Endothelial cell of umbilical vein (primary cell): ENCODE results near the gene PRPS1. TPM values are rescaled to one million over a fixed set of nuclear protein-coding genes. Genes with fewer than 3 reads are reported as not detected.
A peak's percentile ranks its signal among the peaks of the same experiment; 100 is the strongest.

Experiments
- BruUV-seq: library from RNA; stranded (reverse); fragments of 400-500 nt; replicated peaks from 2 replicates; lab custom pipeline; 2021; lab: Mats Ljungman, UMichigan
- CTCF ChIA-PET: fragments of 300-600, 350-600 bp; sonication (Branson Sonifier 250); formaldehyde crosslinking; loops from one replicate; lab custom pipeline; 2021; ENCODE audit warnings: antibody characterized with exemption, inconsistent platforms; lab: Charles Lee
- POLR2A ChIA-PET: fragments of 300-600, 350-600 bp; sonication (Branson Sonifier 250); formaldehyde crosslinking; loops from one replicate; lab custom pipeline; 2021; ENCODE audit warnings: antibody characterized with exemption, inconsistent platforms; lab: Charles Lee
- DNase-seq: peaks from one replicate; pipeline ENCODE4 v3.0.0-alpha.2; 2011; ENCODE audit warnings: low read depth, low spot score
- FAIRE-seq: peaks from 2 replicates; lab custom pipeline; 2011; peaks lifted over from hg19 to GRCh38; lab: Jason Lieb, UNC
- H2AFZ ChIP-seq: 2 replicates; pipeline ENCODE4 v1.6.0; 2012; ENCODE audit warnings: low read depth, low read length, control low read depth, inconsistent platforms
- H3K27ac ChIP-seq: 2 replicates; pipeline ENCODE4 v1.5.1; 2011; ENCODE audit warnings: low read depth, mild to moderate bottlenecking, control low read depth, low read length, moderate library complexity; ENCODE audit not compliant: insufficient read depth
- H3K27me3 ChIP-seq, 2 experiments: 2 replicates each; pipeline versions ENCODE4 v1.6.0 to v1.6.1; 2011; ENCODE audit warnings: low read length in 2 of 2, mixed read lengths in 1 of 2; ENCODE audit not compliant: control insufficient read depth in 2 of 2, insufficient read depth in 2 of 2
- H3K36me3 ChIP-seq, 2 experiments: 2 replicates in 1 of 2; 3 replicates in 1 of 2; pipeline ENCODE4 v1.5.1; 2011; ENCODE audit warnings: low read length in 2 of 2, mild to moderate bottlenecking in 1 of 2, moderate library complexity in 1 of 2; ENCODE audit not compliant: control insufficient read depth in 2 of 2, insufficient read depth in 2 of 2; ENCODE audit errors: extremely low read depth in 1 of 2
- H3K4me1 ChIP-seq: 3 replicates; pipeline ENCODE4 v1.5.1; 2011; ENCODE audit warnings: mild to moderate bottlenecking, low read length; ENCODE audit not compliant: control insufficient read depth, insufficient read depth; ENCODE audit errors: extremely low read depth
- H3K4me2 ChIP-seq: 2 replicates; pipeline ENCODE4 v1.6.1; 2011; ENCODE audit warnings: low read length, control low read depth, mixed read lengths; ENCODE audit not compliant: insufficient read depth
- H3K4me3 ChIP-seq, 3 experiments: fragments of 200-600 bp in 1 of 3; sonication (generic), shearing (Covaris generic) in 1 of 3; replicated peaks in 1 of 3; 2 replicates each; pipeline ENCODE4 v1.5.1; 2011 to 2016; ENCODE audit warnings: control low read depth in 3 of 3, low read length in 3 of 3, mild to moderate bottlenecking in 2 of 3, inconsistent platforms in 1 of 3, low read depth in 1 of 3, moderate library complexity in 1 of 3; ENCODE audit not compliant: insufficient read depth in 1 of 3
- H3K79me2 ChIP-seq: 2 replicates; pipeline ENCODE4 v1.6.0; 2012; ENCODE audit warnings: low read length, inconsistent platforms; ENCODE audit not compliant: control insufficient read depth, insufficient read depth
- H3K9ac ChIP-seq: replicated peaks from 2 replicates; pipeline ENCODE3; 2011; ENCODE audit warnings: low read length, control low read depth; ENCODE audit not compliant: insufficient read depth; ENCODE audit errors: extremely low read depth
- H3K9me1 ChIP-seq: replicated peaks from 3 replicates; pipeline ENCODE4 v1.6.0; 2011; ENCODE audit warnings: mild to moderate bottlenecking, low read length; ENCODE audit not compliant: control insufficient read depth, insufficient read depth; ENCODE audit errors: extremely low read depth
- H3K9me3 ChIP-seq: replicated peaks from 2 replicates; pipeline ENCODE4 v1.5.1; 2012; ENCODE audit warnings: low read length, inconsistent platforms; ENCODE audit not compliant: control insufficient read depth, insufficient read depth
- H4K20me1 ChIP-seq: replicated peaks from 2 replicates; pipeline ENCODE3; 2011; ENCODE audit warnings: mild to moderate bottlenecking, low read length; ENCODE audit not compliant: control insufficient read depth, insufficient read depth; ENCODE audit errors: extremely low read depth
- CTCF ChIP-seq, 2 donors: IDR thresholded peaks; 1 replicate in 1 of 2; 2 replicates in 1 of 2; pipeline ENCODE4 v1.5.1; 2011; ENCODE audit warnings: low read length in 2 of 2, mild to moderate bottlenecking in 2 of 2, moderate library complexity in 2 of 2, control low read depth in 1 of 2, inconsistent platforms in 1 of 2, low read depth in 1 of 2; ENCODE audit not compliant: insufficient read depth in 1 of 2; ENCODE audit errors: extremely low read depth in 1 of 2
- EZH2 ChIP-seq: IDR thresholded peaks from 2 replicates; pipeline ENCODE4 v1.6.1; 2012; ENCODE audit warnings: borderline replicate concordance, low read depth, mild to moderate bottlenecking, moderate library complexity, low read length, inconsistent platforms; ENCODE audit not compliant: severe bottlenecking
- FOS ChIP-seq: IDR thresholded peaks from 2 replicates; pipeline ENCODE4 v1.6.1; 2011; ENCODE audit warnings: mild to moderate bottlenecking, low read length, moderate library complexity, borderline replicate concordance; ENCODE audit not compliant: insufficient read depth
- GATA2 ChIP-seq: IDR thresholded peaks from 2 replicates; pipeline ENCODE4 v1.7.0; 2011; ENCODE audit warnings: low read depth, mild to moderate bottlenecking, moderate library complexity, mixed read lengths, low read length; ENCODE audit not compliant: insufficient read length, insufficient read depth
- JUN ChIP-seq: IDR thresholded peaks from 2 replicates; pipeline ENCODE4 v1.6.1; 2011; ENCODE audit warnings: borderline replicate concordance, low read depth; ENCODE audit not compliant: insufficient read length, insufficient read depth
- MAX ChIP-seq: IDR thresholded peaks from 2 replicates; pipeline ENCODE4 v1.6.1; 2011; ENCODE audit not compliant: insufficient read depth, insufficient read length
- MYC ChIP-seq: IDR thresholded peaks from one replicate; pipeline ENCODE4 v1.6.1; 2011; ENCODE audit warnings: mild to moderate bottlenecking, low read depth, low read length
- POLR2A ChIP-seq: IDR thresholded peaks from 2 replicates; pipeline ENCODE4 v1.6.1; 2012; ENCODE audit warnings: low read depth, mild to moderate bottlenecking, control low read depth, low read length
- POLR2AphosphoS5 ChIP-seq: IDR thresholded peaks from 2 replicates; pipeline ENCODE4 v1.6.1; 2012; ENCODE audit warnings: low read depth, mild to moderate bottlenecking, control low read depth, low read length, moderate library complexity; ENCODE audit not compliant: insufficient read depth
- dilution Hi-C: fragments of 300-500 bp; cut with MboI; formaldehyde crosslinking; loops from one replicate; pipeline ENCODE4 v1.15.0; 2019; ENCODE audit warnings: low sequenced_read_pairs; ENCODE audit not compliant: extremely low pct_ligation_motif_present
- intact Hi-C: fragments of 100-400 bp; cut with micrococcal nuclease; formaldehyde crosslinking; loops from one replicate; pipeline ENCODE4 v1.10.0; 2022
- polyA plus RNA-seq, 4 experiments: library from polyadenylated mRNA; depleted of rRNA in 3 of 4; stranded (reverse) in 3 of 4; unstranded in 1 of 4; fragments of >200 nt; gene quantifications; 2 replicates each; pipeline versions ENCODE4 v1.2.1 to v1.2.3, GENCODE V29; 2011 to 2012; ENCODE audit warnings: missing spikeins in 1 of 4
- total RNA-seq: library from RNA; stranded (reverse); gene quantifications from 2 replicates; pipeline ENCODE4 v1.2.3, GENCODE V29; 2021

Gene PRPS1
- total and polyA plus RNA-seq, 2 donors (not counting 3 experiments of a cell fraction or from before 2014, with no cell fraction given) = 30.9 to 36.8 TPM

- Histone ChIP-seq H3K4me3 (peak overlapping the region; percentile 29 to 75 (median 65)), H3K4me1 (peaks cover 7% of the 10 kb centered on the region), H2AFZ (peak overlapping the region; percentile 48), H3K9me1 (no peaks in the 10 kb centered on the region), H3K27ac (peak overlapping the region; percentile 85), H4K20me1 (no peaks in the 10 kb centered on the region), H3K79me2 (peaks cover 35% of the 10 kb centered on the region), H3K9me3 (no peaks in the 10 kb centered on the region), H3K36me3 (no peaks in the 10 kb centered on the region), H3K27me3 (no peaks in the 10 kb centered on the region), H3K9ac (peak overlapping the region; percentile 91), H3K4me2 (peak overlapping the region; percentile 60)
- CTCF ChIA-PET = interaction anchor here (0.9 to 3.3 kb wide), 8 partner anchors 12 to 604 kb away, joined by 3 to 18 read pairs (median 4); partner anchors contain the start of gene NCBP2L
- TF ChIP-seq POLR2AphosphoS5 (no peak), MAX (no peak), JUN (no peak), MYC (no peak), FOS (no peak), EZH2 (no peak), CTCF (IDR thresholded peaks at IDR 0.05; ENCODE audit: extremely low read depth in 1 of 2, insufficient read depth in 1 of 2, low read depth in 1 of 2, low read length in 2 of 2) (no peak), GATA2 (no peak), POLR2A (no peak)
- dilution Hi-C loops = no loop called here
- POLR2A ChIA-PET = interaction anchor here (0.8 to 1.1 kb wide), 2 partner anchors 14 to 462 kb away, joined by 3 read pairs; partner anchors contain the start of gene PSMD10
- BruUV-seq = TSS peak; percentile 38
- intact Hi-C loops = loop anchor here (1.0 kb wide), 2 partner anchors 26 to 92 kb away; no protein-coding TSS in a partner anchor
- FAIRE-seq = peak; percentile 62
- DNase-seq = peak; percentile 26
Measured at GRCh38 chrX:107628662-107629539, 591 bp downstream of the PRPS1 start.
